ENCODE data around the gene TRANK1.

Gene TRANK1

GRCh38 chr3:36864180-36865053, 80.4 kb downstream of the TRANK1 start:
- no peak for TF ChIP-seq ZC3H10 (CRISPR knock-in tag; IDR thresholded peaks at IDR 0.05)
- no peak for ATAC-seq

DNA sequence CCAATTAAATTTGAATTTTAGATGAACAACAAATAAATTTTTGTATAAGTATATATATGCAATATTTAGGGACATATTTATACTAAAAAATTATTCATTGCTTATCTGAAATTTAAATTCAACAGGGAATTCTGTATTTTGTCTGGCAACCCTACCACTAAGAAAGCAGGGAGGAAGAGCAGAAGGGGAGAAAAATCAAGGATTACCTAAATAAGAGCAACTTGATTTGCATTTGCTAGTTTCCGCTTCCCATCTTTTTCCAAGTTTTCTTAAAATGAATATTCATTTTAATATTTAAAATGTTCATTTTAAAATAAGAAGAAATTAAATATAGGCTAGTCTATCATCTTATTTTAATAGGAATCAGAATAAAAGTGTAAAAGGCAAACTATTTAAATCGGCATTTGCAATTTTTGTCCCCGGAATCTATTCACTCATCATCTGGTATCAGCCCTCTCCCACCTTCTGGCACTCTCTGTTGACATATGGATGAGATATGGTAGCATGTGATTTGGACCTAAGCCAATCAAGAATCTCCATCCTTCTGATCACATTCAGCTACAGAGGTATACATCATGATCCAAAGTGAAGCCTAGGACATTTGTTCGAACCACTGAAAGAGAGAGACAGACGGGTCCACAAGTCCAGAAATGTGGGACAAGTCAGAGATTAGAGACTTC, 82.6 kb downstream of the TRANK1 start:
- TF ChIP-seq POU6F1 (CRISPR knock-in tag; IDR thresholded peaks at IDR 0.05; ENCODE audit: borderline replicate concordance, low read depth) (no peak), ISL1 (CRISPR knock-in tag; IDR thresholded peaks at IDR 0.05) (no peak), OSR1 (CRISPR knock-in tag; IDR thresholded peaks at IDR 0.05) (no peak), ESRRG (CRISPR knock-in tag; IDR thresholded peaks at IDR 0.05) (no peak), ARNTL (CRISPR knock-in tag; IDR thresholded peaks at IDR 0.05; ENCODE audit: borderline replicate concordance, low read depth) (no peak), RARB (CRISPR knock-in tag; IDR thresholded peaks at IDR 0.05) (no peak), BACH2 (CRISPR knock-in tag; IDR thresholded peaks at IDR 0.05; ENCODE audit: borderline replicate concordance) (no peak), ZNF70 (CRISPR knock-in tag; IDR thresholded peaks at IDR 0.05) (no peak), ZNF8 (CRISPR knock-in tag; IDR thresholded peaks at IDR 0.05) (no peak), ZC3H10 (CRISPR knock-in tag; IDR thresholded peaks at IDR 0.05) (no peak), ZFP3 (CRISPR knock-in tag; IDR thresholded peaks at IDR 0.05) (no peak), TCF4 (CRISPR knock-in tag; IDR thresholded peaks at IDR 0.05; ENCODE audit: borderline replicate concordance) (no peak), CSRNP3 (CRISPR knock-in tag; IDR thresholded peaks at IDR 0.05) (no peak), PATZ1 (CRISPR knock-in tag; IDR thresholded peaks at IDR 0.05; ENCODE audit: borderline replicate concordance) (no peak), GLIS3 (CRISPR knock-in tag; IDR thresholded peaks at IDR 0.05) (no peak), SNAI2 (CRISPR knock-in tag; IDR thresholded peaks at IDR 0.05) (no peak)
- TF ChIP-seq, protein P1, sequence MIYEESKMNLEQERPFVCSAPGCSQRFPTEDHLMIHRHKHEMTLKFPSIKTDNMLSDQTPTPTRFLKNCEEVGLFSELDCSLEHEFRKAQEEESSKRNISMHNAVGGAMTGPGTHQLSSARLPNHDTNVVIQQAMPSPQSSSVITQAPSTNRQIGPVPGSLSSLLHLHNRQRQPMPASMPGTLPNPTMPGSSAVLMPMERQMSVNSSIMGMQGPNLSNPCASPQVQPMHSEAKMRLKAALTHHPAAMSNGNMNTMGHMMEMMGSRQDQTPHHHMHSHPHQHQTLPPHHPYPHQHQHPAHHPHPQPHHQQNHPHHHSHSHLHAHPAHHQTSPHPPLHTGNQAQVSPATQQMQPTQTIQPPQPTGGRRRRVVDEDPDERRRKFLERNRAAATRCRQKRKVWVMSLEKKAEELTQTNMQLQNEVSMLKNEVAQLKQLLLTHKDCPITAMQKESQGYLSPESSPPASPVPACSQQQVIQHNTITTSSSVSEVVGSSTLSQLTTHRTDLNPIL (CRISPR knock-in tag; IDR thresholded peaks at IDR 0.05; ENCODE audit: low read depth) = no peak
- ATAC-seq = no peak

- no peak for ATAC-seq
- TF ChIP-seq ISL1 (CRISPR knock-in tag; IDR thresholded peaks at IDR 0.05) (no peak), CSRNP3 (CRISPR knock-in tag; IDR thresholded peaks at IDR 0.05) (no peak), POU6F1 (CRISPR knock-in tag; IDR thresholded peaks at IDR 0.05; ENCODE audit: borderline replicate concordance, low read depth) (no peak), OSR1 (CRISPR knock-in tag; IDR thresholded peaks at IDR 0.05) (no peak), SNAI2 (CRISPR knock-in tag; IDR thresholded peaks at IDR 0.05) (no peak), PATZ1 (CRISPR knock-in tag; IDR thresholded peaks at IDR 0.05; ENCODE audit: borderline replicate concordance) (no peak), ZFP30 (CRISPR knock-in tag; IDR thresholded peaks at IDR 0.05) (no peak), ARNTL (CRISPR knock-in tag; IDR thresholded peaks at IDR 0.05; ENCODE audit: borderline replicate concordance, low read depth) (no peak), ZFP3 (CRISPR knock-in tag; IDR thresholded peaks at IDR 0.05) (no peak), ZC3H10 (CRISPR knock-in tag; IDR thresholded peaks at IDR 0.05) (no peak), ZNF8 (CRISPR knock-in tag; IDR thresholded peaks at IDR 0.05) (no peak), BACH2 (CRISPR knock-in tag; IDR thresholded peaks at IDR 0.05; ENCODE audit: borderline replicate concordance) (no peak), RARB (CRISPR knock-in tag; IDR thresholded peaks at IDR 0.05) (no peak), ZNF70 (CRISPR knock-in tag; IDR thresholded peaks at IDR 0.05) (no peak)
- TF ChIP-seq, protein P2, sequence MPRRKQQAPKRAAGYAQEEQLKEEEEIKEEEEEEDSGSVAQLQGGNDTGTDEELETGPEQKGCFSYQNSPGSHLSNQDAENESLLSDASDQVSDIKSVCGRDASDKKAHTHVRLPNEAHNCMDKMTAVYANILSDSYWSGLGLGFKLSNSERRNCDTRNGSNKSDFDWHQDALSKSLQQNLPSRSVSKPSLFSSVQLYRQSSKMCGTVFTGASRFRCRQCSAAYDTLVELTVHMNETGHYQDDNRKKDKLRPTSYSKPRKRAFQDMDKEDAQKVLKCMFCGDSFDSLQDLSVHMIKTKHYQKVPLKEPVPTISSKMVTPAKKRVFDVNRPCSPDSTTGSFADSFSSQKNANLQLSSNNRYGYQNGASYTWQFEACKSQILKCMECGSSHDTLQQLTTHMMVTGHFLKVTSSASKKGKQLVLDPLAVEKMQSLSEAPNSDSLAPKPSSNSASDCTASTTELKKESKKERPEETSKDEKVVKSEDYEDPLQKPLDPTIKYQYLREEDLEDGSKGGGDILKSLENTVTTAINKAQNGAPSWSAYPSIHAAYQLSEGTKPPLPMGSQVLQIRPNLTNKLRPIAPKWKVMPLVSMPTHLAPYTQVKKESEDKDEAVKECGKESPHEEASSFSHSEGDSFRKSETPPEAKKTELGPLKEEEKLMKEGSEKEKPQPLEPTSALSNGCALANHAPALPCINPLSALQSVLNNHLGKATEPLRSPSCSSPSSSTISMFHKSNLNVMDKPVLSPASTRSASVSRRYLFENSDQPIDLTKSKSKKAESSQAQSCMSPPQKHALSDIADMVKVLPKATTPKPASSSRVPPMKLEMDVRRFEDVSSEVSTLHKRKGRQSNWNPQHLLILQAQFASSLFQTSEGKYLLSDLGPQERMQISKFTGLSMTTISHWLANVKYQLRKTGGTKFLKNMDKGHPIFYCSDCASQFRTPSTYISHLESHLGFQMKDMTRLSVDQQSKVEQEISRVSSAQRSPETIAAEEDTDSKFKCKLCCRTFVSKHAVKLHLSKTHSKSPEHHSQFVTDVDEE (CRISPR knock-in tag; IDR thresholded peaks at IDR 0.05) = no peak
Measured at GRCh38 chr3:36859494-36859893, 85.4 kb downstream of the TRANK1 start.

Data from SK-N-SH treated with all-trans-retinoic acid at 6 μM for 48 hours (cell line).